GM21367 (cell line): Measurements from ENCODE around the gene PITPNB.

ENCODE experiments used
- ATAC-seq: cut with Tn5 transposase; IDR thresholded peaks from one replicate; pipeline ENCODE4 v1.9.1; 2021; ENCODE audit not compliant: unreplicated experiment

The PITPNB gene

GRCh38 chr22:27804470-27805297 is 114.4 kb downstream of the PITPNB start:
- no peak for ATAC-seq

GRCh38 chr22:27803841-27804415 is 115.1 kb downstream of the PITPNB start:
- ATAC-seq, result no peak

DNA sequence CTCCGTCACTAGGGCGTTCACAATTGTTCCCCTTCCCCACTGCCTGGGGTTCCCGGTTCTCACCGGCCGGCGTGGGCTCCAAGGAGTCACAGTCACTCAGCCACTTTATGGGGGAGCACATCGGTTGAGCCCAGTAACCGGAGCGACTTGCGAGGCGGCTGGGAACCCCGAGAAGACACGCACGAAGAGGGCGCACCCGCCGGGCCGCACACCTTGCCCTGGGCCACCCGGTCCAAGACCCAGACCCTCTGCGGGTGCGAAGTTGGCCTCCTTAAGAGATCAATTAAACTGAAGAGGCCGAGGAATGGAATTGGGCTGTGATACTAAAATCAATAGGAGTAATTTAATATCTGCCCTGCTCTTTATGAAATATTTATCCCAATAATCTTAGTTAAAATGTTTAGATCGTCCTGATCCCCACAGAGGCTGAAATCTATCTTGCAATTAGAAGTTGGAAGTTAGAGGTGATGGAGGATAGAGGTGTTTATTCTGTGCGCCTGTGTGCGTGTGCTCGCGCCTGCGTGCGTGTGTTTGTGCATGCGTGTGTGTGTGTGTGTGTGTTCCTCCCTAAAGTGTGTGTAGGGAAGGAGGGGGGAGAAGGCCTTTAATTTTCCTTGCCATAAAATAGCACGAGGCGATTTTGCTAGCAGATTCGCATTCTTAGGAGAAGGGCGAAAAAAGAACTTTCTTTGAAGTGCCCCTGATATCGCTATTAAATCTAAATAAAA is 116.5 kb downstream of the PITPNB start:
- no peak for ATAC-seq
